Renal cortex interstitium (tissue), 11 donors: Measurements from ENCODE around the gene DENND5B. TPM values are rescaled to one million over a fixed set of nuclear protein-coding genes. Genes with fewer than 3 reads are reported as not detected.
A peak's percentile ranks its signal among the peaks of the same experiment; 100 is the strongest.

ENCODE experiments used
- DNase-seq, 11 donors: peaks; one replicate each; pipeline ENCODE4 v3.0.0-alpha.2; 2013; ENCODE audit warnings: low read depth in 9 of 11, low spot score in 4 of 11; ENCODE audit errors: extremely low read depth in 1 of 11
- polyA plus RNA-seq, 3 donors: library from polyadenylated mRNA; unstranded; fragments of 120-200 nt; gene quantifications; one replicate each; pipeline ENCODE4 v1.2.1, GENCODE V29; 2013; ENCODE audit not compliant: insufficient read length in 3 of 3

Gene DENND5B
- polyA plus RNA-seq, 3 donors = 27.7 to 34.2 (median 28.4) TPM

DNA sequence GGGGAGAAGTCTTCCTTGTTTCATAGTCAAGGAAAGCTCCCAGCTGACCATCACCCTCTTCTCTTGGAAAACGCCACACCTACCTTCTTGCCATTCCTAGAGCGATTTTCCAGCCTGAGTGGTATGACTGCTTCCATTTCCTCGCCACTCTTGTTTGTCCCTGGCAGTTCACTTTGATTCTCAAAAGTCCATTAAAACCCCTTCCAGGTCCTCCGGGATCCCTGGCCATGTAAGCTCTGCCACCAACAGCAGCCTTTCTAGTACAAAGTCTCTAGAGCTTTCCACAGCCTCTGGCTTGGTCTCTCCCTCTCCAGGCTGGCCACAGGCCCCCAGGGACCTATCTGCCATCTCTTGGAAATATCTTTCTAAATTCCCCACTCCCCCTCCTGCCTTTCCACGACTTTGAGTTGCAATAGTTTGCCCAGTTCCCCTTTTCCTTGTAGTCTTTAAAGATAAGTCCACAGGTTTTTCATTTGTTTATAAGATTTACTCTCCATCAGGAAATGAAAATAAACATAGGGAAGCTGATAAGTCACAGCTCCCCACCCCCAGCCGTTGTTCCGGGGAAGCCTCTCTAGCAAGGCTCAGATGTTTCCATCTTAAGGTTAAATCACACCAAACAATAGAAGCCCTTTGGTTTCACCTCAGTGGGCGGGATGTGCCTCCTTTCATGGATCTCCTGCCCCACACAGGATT lies 222.1 kb downstream of the DENND5B start:
- no peak for DNase-seq

- DNase-seq = no peak
Measured at GRCh38 chr12:31366104-31366621, 224.8 kb downstream of the DENND5B start.

DNA sequence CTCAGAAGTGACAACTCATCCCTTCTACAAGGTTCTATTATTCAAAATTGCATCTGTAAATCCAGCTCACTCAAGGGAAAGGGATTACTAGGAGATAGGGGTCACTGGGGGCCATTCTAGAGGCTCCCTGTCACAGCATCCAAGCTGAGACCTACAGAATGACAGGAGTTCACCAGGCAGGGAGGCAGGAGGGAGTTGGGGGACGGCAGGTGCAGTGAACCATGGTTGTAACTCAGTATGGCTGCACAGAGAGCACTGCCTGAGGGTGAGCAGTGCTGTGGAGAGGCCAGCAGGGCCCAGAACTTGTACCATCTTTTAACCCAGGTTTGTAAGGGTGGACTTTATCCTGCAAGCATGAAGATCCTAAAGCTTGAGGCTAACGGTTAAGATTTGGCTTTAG lies 227.1 kb downstream of the DENND5B start:
- no peak for DNase-seq

DNA sequence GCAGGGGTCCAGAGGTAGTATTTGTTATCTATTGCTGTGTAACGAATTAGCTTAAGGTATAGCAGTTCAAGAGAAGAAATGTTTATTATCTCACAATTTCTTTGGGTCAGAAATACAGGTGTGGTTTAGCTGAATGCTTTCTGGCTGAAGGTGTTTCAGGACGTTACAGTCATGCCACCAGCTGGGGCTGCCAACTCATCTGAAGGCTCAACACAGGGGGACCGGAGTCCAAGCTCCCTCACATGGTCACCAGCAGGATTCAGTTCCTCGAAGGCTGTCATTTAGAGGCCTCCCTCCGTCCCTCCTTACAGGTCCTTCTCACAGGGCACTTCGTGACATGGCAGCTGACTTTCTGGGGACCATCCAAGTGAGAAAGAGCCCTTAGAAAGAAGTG lies 227.5 kb downstream of the DENND5B start:
- no peak for DNase-seq

- no peak for DNase-seq
Measured at GRCh38 chr12:31362759-31363415, 228.0 kb downstream of the DENND5B start.

DNA sequence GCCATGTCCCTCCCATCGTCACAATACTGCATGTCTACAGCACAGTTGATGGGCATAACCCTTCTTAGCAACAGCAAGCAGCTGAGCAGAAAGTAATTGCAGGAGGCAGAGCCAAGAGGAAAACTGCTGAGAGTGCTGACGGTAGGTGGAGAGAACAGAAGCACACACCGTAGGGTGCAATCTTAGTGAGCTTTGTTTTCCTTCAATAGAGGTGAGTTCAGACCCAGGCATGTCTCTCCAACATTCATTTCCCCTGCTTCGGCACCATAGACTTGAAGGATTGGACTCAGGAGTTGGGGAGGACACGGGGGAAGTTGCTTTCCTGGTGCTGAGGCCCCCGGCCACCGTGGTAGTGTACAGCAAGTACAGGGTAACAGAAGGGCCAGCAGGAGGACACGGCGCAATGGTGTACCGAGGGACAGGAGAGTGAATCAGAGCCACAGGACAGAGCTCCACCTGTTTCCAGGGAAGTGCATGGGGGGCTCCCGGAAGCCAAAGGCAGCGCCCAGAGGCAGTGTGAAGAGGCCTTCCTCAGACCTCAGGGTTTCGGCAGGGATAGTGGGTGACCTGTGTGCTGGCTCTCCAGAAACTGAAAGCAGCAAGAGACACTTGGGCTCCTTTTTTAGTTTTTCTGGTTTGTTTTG lies 228.7 kb downstream of the DENND5B start:
- DNase-seq = no peak

DNA sequence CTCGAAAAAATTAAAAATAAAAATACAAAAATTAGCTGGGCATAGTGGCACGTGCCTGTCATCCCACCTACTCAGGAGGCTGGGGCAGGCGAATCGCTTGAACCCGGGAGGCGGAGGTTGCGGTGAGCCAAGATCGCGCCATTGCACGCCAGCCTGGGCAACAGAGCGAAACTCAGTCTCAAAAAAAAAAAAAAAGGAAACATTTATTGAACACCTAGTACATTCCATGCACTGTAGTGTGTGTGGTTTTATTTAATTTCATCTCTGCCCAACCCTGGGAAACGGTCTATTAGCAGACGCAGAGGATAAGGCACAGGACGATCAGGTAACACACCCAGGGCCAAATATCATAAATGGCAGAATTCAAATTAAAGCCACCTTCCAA lies 229.2 kb downstream of the DENND5B start:
- DNase-seq = no peak

DNA sequence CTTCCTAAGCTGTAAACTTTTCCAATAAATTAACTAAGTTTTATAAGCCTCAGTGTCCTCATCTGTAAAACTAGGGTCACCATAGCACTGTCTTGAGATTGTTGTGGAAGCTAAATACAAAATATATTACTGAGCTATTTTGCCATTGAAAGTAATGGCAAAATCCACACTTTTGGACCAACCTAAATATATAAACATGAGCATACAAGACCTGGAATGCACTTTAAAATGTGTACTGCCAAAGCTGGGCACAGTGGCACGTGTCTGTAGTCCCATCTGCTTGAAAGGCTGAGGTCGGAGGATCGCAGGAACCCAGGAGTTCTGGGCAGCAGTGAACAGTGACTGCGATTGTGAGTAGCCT lies 235.2 kb downstream of the DENND5B start:
- no peak for DNase-seq

DNA sequence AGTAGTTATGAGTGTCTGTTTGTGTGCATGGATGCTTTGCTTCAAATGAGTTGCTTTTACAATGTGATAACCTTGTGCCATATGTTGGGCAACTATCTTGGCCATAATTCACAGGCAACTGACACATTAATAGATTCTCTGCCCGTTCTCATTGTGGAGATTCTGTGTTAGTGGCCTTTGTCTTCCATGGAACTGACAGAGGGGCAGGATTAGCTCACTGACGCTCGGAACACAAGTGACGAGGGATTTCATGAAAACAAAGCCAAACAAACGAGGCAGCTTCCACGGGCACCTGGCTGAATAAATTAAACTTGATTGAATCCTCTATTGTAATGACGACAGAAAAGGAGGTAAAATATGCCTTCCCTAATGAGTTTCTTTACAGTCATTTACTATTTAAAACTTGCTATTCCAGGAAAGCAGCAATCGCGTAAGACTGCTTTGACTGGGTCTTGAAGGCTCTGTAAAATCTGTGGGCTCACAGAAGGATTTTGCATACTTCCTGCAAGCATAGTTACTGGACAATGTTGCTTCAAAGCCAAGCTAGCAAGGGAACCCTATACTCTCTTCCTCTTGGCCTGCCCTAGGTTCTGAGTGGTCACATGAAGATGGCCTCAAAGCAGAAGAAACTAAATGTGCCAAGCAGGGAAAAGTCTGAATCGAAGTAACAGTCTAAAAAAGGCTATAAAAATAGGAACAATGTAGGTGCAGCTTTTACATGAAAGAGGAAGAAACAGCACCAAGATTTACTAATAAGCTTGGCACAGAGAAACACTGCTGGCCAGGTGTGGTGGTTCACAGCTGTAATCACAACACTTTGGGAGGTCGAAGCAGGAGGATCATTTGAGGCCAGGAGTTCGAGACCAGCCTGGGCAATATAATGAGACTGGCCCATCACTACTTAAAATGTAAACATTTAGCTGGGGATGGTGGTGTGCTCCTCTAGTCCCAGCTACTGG lies 236.9 kb downstream of the DENND5B start:
- DNase-seq = no peak

- DNase-seq = peak in 1 of 11 donors; percentile 54
Measured at GRCh38 chr12:31346267-31346666, 244.7 kb downstream of the DENND5B start.

DNA sequence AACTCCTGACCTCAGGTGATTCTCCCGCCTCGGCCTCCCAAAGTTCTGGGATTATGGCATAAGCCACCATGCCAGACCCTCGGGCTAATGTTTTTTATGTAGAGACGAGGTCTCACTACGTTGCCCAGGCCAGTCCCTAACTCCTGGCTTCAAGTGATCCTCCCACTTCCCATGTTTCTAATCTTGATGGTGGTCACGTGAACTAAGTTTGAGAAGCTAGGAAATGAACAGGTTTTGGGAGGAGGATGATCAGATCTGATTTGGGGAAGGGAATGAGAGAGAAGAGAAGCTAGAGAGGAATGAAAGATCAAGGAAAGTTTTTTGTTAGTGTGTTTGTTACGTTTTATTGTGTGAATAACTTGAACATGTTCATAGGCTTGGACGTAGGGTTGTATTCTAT lies 247.8 kb downstream of the DENND5B start:
- DNase-seq = no peak

- peak in 1 of 11 donors; percentile 42 for DNase-seq
Measured at GRCh38 chr12:31342286-31342685, 248.7 kb downstream of the DENND5B start.

DNA sequence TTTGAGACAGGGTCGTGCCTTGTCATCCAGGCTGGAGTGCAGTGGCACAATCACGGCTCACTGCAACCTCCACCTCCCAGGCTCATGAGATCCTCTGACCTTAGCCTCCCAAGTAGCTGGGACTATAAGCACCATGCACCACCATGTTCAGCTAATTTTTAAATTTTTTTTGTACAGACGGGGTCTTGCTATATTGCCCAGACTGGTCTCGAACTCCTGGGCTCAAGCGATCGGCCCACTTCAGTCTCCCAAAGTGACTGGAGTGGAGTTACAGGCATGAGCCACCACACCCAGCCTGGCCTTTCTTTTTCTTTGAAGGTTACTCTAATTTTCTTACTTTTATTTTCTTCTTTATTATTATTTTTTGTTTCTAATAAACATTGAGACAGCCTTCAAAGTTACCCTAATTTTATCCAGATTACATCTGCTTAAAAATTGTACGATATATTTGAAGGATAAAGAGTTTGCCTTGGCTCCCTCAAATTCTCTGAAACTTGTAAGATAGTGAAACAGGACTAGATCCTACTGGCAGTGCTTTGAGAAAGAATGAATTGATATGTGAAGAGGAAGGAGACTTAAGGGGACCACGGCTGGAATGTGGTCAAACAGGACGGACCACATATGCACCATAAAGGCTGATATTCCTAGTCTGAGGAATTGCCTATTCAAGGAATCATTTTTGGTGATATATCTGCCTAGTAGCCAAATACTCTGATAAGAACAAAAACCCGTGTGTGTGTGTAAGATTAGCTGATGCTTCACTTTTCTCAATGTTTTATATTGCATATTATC lies 250.9 kb downstream of the DENND5B start:
- DNase-seq = no peak

DNA sequence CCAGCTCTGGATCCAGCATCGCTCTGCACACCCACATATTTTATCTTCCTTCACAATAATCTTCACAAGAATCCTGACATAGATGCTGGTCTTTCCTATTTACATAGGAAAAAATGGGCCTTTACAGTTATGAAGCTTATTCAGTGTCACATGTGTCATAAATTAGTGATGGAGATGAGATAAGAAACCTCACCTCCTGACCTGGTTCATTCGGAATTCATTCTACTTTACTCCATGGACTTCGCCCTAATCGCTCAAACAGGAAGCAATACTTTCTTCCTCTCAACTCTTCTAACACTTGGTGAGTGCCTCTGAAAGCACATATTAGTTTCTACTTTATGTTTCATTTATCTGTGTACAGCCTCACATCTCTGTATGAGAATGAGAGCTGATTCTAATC lies 253.0 kb downstream of the DENND5B start:
- no peak for DNase-seq

Other genes with a start within 250 kb of the DENND5B start
- gene ETFBKMT, start 68.6 kb upstream of the DENND5B start, polyA plus RNA-seq = 1 to 10 TPM; 4.8 to 5.3 (median 5.2) TPM
- 10 to 100 TPM; 20.5 to 22.8 (median 21.5) TPM for gene AMN1, start 137.9 kb upstream of the DENND5B start, polyA plus RNA-seq